Neural cell (in vitro differentiated cells): ENCODE data around the gene B3GALT5. TPM values are rescaled to one million over a fixed set of nuclear protein-coding genes. Genes with fewer than 3 reads are reported as not detected.

Experiments used
- H2AFZ ChIP-seq: fragments of 200-600, 300-800 bp; sonication (generic), shearing (Covaris generic); 2 replicates; pipeline ENCODE4 v1.6.0; 2014; ENCODE audit warnings: low read depth, mild to moderate bottlenecking, antibody characterized with exemption, low read length, moderate library complexity
- H3F3A ChIP-seq: fragments of 200-600 bp; shearing (Covaris generic); 2 replicates; pipeline ENCODE4 v1.6.1; 2016; ENCODE audit warnings: mild to moderate bottlenecking, moderate library complexity, mixed read lengths, antibody characterized with exemption, low read length; ENCODE audit not compliant: insufficient read depth, poor library complexity, severe bottlenecking
- H3K27ac ChIP-seq: fragments of 200-600, 300-800 bp; sonication (generic), shearing (Covaris generic); 2 replicates; pipeline ENCODE4 v1.5.1; 2014; ENCODE audit warnings: mild to moderate bottlenecking, low read length, moderate library complexity
- H3K27me3 ChIP-seq: fragments of 300-800, 200-600 bp; sonication (generic), shearing (Covaris generic); 2 replicates; pipeline ENCODE4 v1.6.0; 2014; ENCODE audit warnings: mild to moderate bottlenecking, low read depth, low read length, moderate library complexity; ENCODE audit not compliant: insufficient read depth
- H3K36me3 ChIP-seq: fragments of 300-800, 200-600 bp; sonication (generic), shearing (Covaris generic); 2 replicates; pipeline ENCODE4 v1.5.1; 2014; ENCODE audit warnings: mild to moderate bottlenecking, antibody characterized with exemption, low read length, moderate library complexity; ENCODE audit not compliant: insufficient read depth
- H3K4me2 ChIP-seq: fragments of 300-800, 200-600 bp; sonication (generic), shearing (Covaris generic); 2 replicates; pipeline ENCODE4 v1.6.0; 2014; ENCODE audit warnings: mild to moderate bottlenecking, low read length
- H3K4me3 ChIP-seq: fragments of 300-800, 200-600 bp; sonication (generic), shearing (Covaris generic); 2 replicates; pipeline ENCODE4 v1.5.1; 2014; ENCODE audit warnings: mild to moderate bottlenecking, low read length, moderate library complexity
- H3K79me2 ChIP-seq: fragments of 200-600 bp; shearing (Covaris generic); replicated peaks from 2 replicates; pipeline ENCODE4 v1.6.0; 2014; ENCODE audit warnings: mild to moderate bottlenecking, low read length, moderate library complexity; ENCODE audit not compliant: insufficient read depth
- H3K9ac ChIP-seq: fragments of 300-800, 200-600 bp; sonication (generic), shearing (Covaris generic); 2 replicates; pipeline ENCODE4 v1.6.1; 2016; ENCODE audit warnings: mild to moderate bottlenecking, low read length, mixed read lengths
- H3K9me2 ChIP-seq: fragments of 200-600 bp; shearing (Covaris generic); 2 replicates; pipeline ENCODE4 v1.6.1; 2016; ENCODE audit warnings: mild to moderate bottlenecking, low read length, mixed read lengths; ENCODE audit not compliant: insufficient read depth
- H3K9me3 ChIP-seq: fragments of 200-600, 300-800 bp; sonication (generic), shearing (Covaris generic); 2 replicates; pipeline ENCODE4 v1.6.1; 2016; ENCODE audit warnings: mild to moderate bottlenecking, mixed run types, low read length, moderate library complexity, mixed read lengths
- H4K20me1 ChIP-seq: fragments of 200-600 bp; shearing (Covaris generic); 2 replicates; pipeline ENCODE4 v1.6.1; 2016; ENCODE audit warnings: mild to moderate bottlenecking, mixed run types; ENCODE audit not compliant: insufficient read depth
- CTCF ChIP-seq: fragments of 450-650 bp; IDR thresholded peaks from 2 replicates; pipeline ENCODE4 v1.5.1; 2014; ENCODE audit warnings: antibody characterized with exemption, mild to moderate bottlenecking, moderate library complexity; ENCODE audit not compliant: poor library complexity, severe bottlenecking
- EP300 ChIP-seq: fragments of 450-650 bp; conservative IDR thresholded peaks from 2 replicates; pipeline ENCODE4 v1.6.1; 2014; ENCODE audit warnings: antibody characterized with exemption, mild to moderate bottlenecking, moderate library complexity; ENCODE audit not compliant: poor library complexity, severe bottlenecking
- EZH2 ChIP-seq: fragments of 200-600, 300-800 bp; shearing (Covaris generic), sonication (generic); IDR thresholded peaks from 2 replicates; pipeline ENCODE4 v1.6.1; 2014; ENCODE audit warnings: antibody characterized with exemption, low read length, borderline replicate concordance, mild to moderate bottlenecking; ENCODE audit not compliant: insufficient read depth, poor library complexity, severe bottlenecking
- MXI1 ChIP-seq: fragments of 450-650 bp; conservative IDR thresholded peaks from 2 replicates; pipeline ENCODE4 v1.6.1; 2014; ENCODE audit warnings: antibody characterized with exemption, mild to moderate bottlenecking; ENCODE audit not compliant: poor library complexity, severe bottlenecking
- POLR2AphosphoS5 ChIP-seq: IDR thresholded peaks from 2 replicates; pipeline ENCODE4 v1.6.1; 2012
- RAD21 ChIP-seq: fragments of 450-650 bp; conservative IDR thresholded peaks from 2 replicates; pipeline ENCODE4 v1.6.1; 2014; ENCODE audit warnings: antibody characterized with exemption, mild to moderate bottlenecking, moderate library complexity
- REST ChIP-seq: IDR thresholded peaks from 2 replicates; pipeline ENCODE4 v1.6.1; 2012; ENCODE audit warnings: borderline replicate concordance
- SMC3 ChIP-seq: fragments of 450-650 bp; conservative IDR thresholded peaks from 2 replicates; pipeline ENCODE4 v1.6.1; 2014; ENCODE audit warnings: antibody characterized with exemption, mild to moderate bottlenecking, moderate library complexity; ENCODE audit not compliant: poor library complexity
- TAF1 ChIP-seq: IDR thresholded peaks from 2 replicates; pipeline ENCODE4 v1.6.1; 2012; ENCODE audit warnings: low read depth
- polyA plus RNA-seq: library from polyadenylated mRNA; depleted of rRNA; stranded (reverse); fragments of >200 nt; gene quantifications from 2 replicates; pipeline ENCODE4 v1.2.3, GENCODE V29; 2014

Gene B3GALT5
- polyA plus RNA-seq, 1 donor from 2014 or later: 0.50 TPM

DNA sequence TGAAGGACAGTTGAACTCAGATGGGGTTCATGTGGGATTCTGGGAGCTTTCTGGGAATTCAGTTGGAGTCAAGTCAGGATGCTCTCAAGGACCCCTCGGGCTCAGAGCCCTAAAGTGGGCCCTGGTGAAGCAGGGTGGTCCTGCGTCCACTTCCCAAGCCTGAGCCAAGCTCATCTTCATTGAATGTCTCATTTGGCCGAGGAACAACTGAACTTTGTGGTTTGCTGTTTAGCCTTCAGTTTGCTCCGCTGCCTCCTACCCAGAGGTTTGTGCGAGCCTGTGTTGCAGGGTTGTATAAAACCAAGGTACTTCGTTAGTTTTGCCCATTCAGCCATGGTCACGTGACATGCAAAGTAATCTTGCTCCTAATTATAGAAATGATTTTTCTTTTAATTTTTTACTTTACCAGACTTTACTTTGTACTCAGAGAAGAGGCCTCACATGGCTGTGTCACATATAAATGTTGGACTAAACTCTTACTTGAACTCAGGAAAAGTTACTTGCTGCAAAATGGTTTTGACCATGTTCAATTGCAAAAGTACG is 49.7 kb downstream of the B3GALT5 start:
- Histone ChIP-seq H3K9ac (no peak overlapping the region), H3K4me3 (no peak overlapping the region), H3K27me3 (no peaks in the 10 kb centered on the region), H4K20me1 (no peaks in the 10 kb centered on the region), H3K4me2 (no peak overlapping the region), H2AFZ (no peak overlapping the region), H3F3A (no peaks in the 10 kb centered on the region), H3K79me2 (no peaks in the 10 kb centered on the region), H3K27ac (no peak overlapping the region), H3K9me2 (no peaks in the 10 kb centered on the region), H3K36me3 (no peaks in the 10 kb centered on the region), H3K9me3 (no peaks in the 10 kb centered on the region)
- TF ChIP-seq REST (no peak), TAF1 (no peak)

DNA sequence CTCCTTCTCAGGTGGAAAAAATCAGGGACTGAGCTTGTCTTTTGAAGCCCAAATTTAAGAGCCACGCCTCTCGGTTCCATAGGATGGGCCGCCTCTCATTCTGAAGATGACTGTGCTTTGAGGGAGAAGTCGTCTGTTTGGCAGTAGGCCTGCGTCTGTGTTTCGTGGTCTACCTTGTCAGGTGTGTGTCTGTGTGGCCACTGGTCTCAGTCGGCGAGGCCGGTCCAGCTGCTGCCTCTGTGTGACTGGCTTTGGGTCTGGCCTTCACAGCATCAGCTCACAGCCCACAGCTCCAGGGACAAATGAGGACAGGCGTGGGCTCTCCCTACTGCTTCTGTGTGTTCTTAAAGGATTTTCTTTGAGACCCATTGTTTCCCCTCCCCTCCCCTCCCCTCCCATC is 50.3 kb downstream of the B3GALT5 start:
- H3K4me2 ChIP-seq: no peak overlapping the region
- TF ChIP-seq MXI1 (no peak), CTCF (no peak), EP300 (no peak), EZH2 (no peak), SMC3 (no peak), RAD21 (no peak), POLR2AphosphoS5 (no peak), REST (no peak), TAF1 (no peak)
- no peaks in the 10 kb centered on the region for H3F3A ChIP-seq
- no peak overlapping the region for H3K4me3 ChIP-seq
- no peaks in the 10 kb centered on the region for H4K20me1 ChIP-seq
- no peak overlapping the region for H2AFZ ChIP-seq
- no peaks in the 10 kb centered on the region for H3K9me2 ChIP-seq
- no peak overlapping the region for H3K27ac ChIP-seq
- H3K36me3 ChIP-seq: no peaks in the 10 kb centered on the region
- no peaks in the 10 kb centered on the region for H3K27me3 ChIP-seq
- no peaks in the 10 kb centered on the region for H3K9me3 ChIP-seq
- no peak overlapping the region for H3K9ac ChIP-seq
- H3K79me2 ChIP-seq: no peaks in the 10 kb centered on the region
